SK-N-SH (cell line): ENCODE measurements around the gene ETFA. TPM values are rescaled to one million over a fixed set of nuclear protein-coding genes. Genes with fewer than 3 reads are reported as not detected.

Experiments
- CTCF ChIA-PET: fragments of 300-600, 350-600 bp; formaldehyde crosslinking; extraction: SDS; loops from one replicate; lab custom pipeline; 2021; lab: Yijun Ruan, JAX
- POLR2A ChIA-PET: fragments of 350-600 bp; sonication (Branson Sonifier 250); formaldehyde crosslinking; extraction: SDS; loops from one replicate; lab custom pipeline; 2020; ENCODE audit warnings: antibody characterized with exemption, inconsistent platforms; lab: Yijun Ruan, JAX
- DNase-seq: peaks from one replicate; pipeline ENCODE4 v3.0.0; 2012
- H2AFZ ChIP-seq: fragments of 200-600 bp; sonication (generic); 2 replicates; pipeline ENCODE4 v1.8.1; 2016; ENCODE audit warnings: antibody characterized with exemption, mild to moderate bottlenecking, low read depth
- H3F3A ChIP-seq: fragments of 200-600 bp; sonication (generic); replicated peaks from 2 replicates; pipeline ENCODE3; 2016; ENCODE audit warnings: antibody characterized with exemption, mild to moderate bottlenecking; ENCODE audit not compliant: insufficient read depth
- H3K27ac ChIP-seq, 2 experiments: fragments of 200-500 bp in 1 of 2; fragments of 200-600 bp in 1 of 2; sonication (Bioruptor generic) in 1 of 2; sonication (generic), shearing (Covaris generic) in 1 of 2; 2 replicates each; pipeline versions ENCODE4 v1.5.1 to v1.6.1; 2014 to 2016; ENCODE audit warnings: low read depth in 2 of 2, inconsistent platforms in 1 of 2, low read length in 1 of 2, mild to moderate bottlenecking in 1 of 2, mixed read lengths in 1 of 2
- H3K27me3 ChIP-seq: fragments of 200-600 bp; sonication (generic), shearing (Covaris generic); 2 replicates; pipeline ENCODE4 v1.6.1; 2016; ENCODE audit warnings: mixed run types; ENCODE audit not compliant: insufficient read depth
- H3K36me3 ChIP-seq, 2 experiments: fragments of 200-500 bp in 1 of 2; fragments of 200-600 bp in 1 of 2; sonication (Bioruptor generic) in 1 of 2; sonication (generic) in 1 of 2; replicated peaks in 1 of 2; 2 replicates each; pipeline versions ENCODE3 to v1.5.1; 2014 to 2016; ENCODE audit warnings: low read length in 1 of 2, mild to moderate bottlenecking in 1 of 2; ENCODE audit not compliant: insufficient read depth in 2 of 2, control insufficient read depth in 1 of 2
- H3K4me1 ChIP-seq, 2 experiments: fragments of 200-500 bp in 1 of 2; fragments of 200-600 bp in 1 of 2; sonication (Bioruptor generic) in 1 of 2; sonication (generic), shearing (Covaris generic) in 1 of 2; 2 replicates each; pipeline versions ENCODE4 v1.5.1 to v1.6.1; 2014 to 2016; ENCODE audit warnings: low read depth in 1 of 2, low read length in 1 of 2, mixed run types in 1 of 2; ENCODE audit not compliant: insufficient read depth in 2 of 2, control insufficient read depth in 1 of 2
- H3K4me2 ChIP-seq: fragments of 200-600 bp; sonication (generic), shearing (Covaris generic); 2 replicates; pipeline ENCODE4 v1.6.1; 2017; ENCODE audit warnings: mixed run types
- H3K4me3 ChIP-seq, 2 experiments: fragments of 200-500 bp in 1 of 2; fragments of 200-600 bp in 1 of 2; sonication (Bioruptor generic) in 1 of 2; sonication (generic), shearing (Covaris generic) in 1 of 2; 2 replicates each; pipeline versions ENCODE4 v1.5.1 to v1.8.1; 2014 to 2016; ENCODE audit warnings: low read depth in 2 of 2, inconsistent platforms in 1 of 2, low read length in 1 of 2, mild to moderate bottlenecking in 1 of 2, mixed read lengths in 1 of 2, moderate library complexity in 1 of 2
- H3K79me2 ChIP-seq: fragments of 200-600 bp; sonication (generic); 2 replicates; pipeline ENCODE4 v1.8.1; 2017; ENCODE audit warnings: mild to moderate bottlenecking; ENCODE audit not compliant: insufficient read depth
- H3K9ac ChIP-seq: fragments of 200-600 bp; sonication (generic); 2 replicates; pipeline ENCODE4 v1.6.1; 2017; ENCODE audit warnings: mixed run types
- H3K9me2 ChIP-seq: fragments of 200-600 bp; sonication (generic); 2 replicates; pipeline ENCODE4 v1.6.1; 2017; ENCODE audit warnings: mixed run types
- H3K9me3 ChIP-seq: fragments of 200-600 bp; sonication (generic); 2 replicates; pipeline ENCODE4 v1.6.1; 2017; ENCODE audit warnings: mixed run types, mild to moderate bottlenecking, moderate library complexity
- H4K20me1 ChIP-seq: fragments of 200-600 bp; sonication (generic); 2 replicates; pipeline ENCODE4 v1.6.1; 2017; ENCODE audit warnings: mild to moderate bottlenecking, mixed run types; ENCODE audit not compliant: insufficient read depth
- POLR2AphosphoS5 ChIP-seq: IDR thresholded peaks from 2 replicates; pipeline ENCODE4 v1.6.1; 2012; ENCODE audit warnings: low read depth, low read length
- REST ChIP-seq: IDR thresholded peaks from 2 replicates; pipeline ENCODE4 v1.6.1; 2012; ENCODE audit warnings: mild to moderate bottlenecking, low read depth, low read length, moderate library complexity
- RFX5 ChIP-seq: IDR thresholded peaks from 2 replicates; pipeline ENCODE4 v1.6.1; 2012; ENCODE audit warnings: mild to moderate bottlenecking, improper control_type of control experiment, low read length
- RXRA ChIP-seq: IDR thresholded peaks from 2 replicates; pipeline ENCODE4 v1.4.0; 2012; ENCODE audit warnings: low read depth, mild to moderate bottlenecking, borderline replicate concordance
- YY1 ChIP-seq: IDR thresholded peaks from 2 replicates; pipeline ENCODE4 v1.4.0; 2012; ENCODE audit warnings: low read depth, mild to moderate bottlenecking
- WGBS: methylation state at CpG from one replicate; pipeline ENCODE4 v1.1.6; 2017; ENCODE audit warnings: low lambda C conversion rate; 5-methylcytosine and 5-hydroxymethylcytosine counted together
- polyA plus RNA-seq, 3 experiments: library from polyadenylated mRNA; depleted of rRNA; stranded (reverse); fragments of >200 nt; gene quantifications; 2 replicates each; pipeline ENCODE4 v1.2.3, GENCODE V29; 2012

The ETFA gene
- polyA plus RNA-seq, 1 of the 3 experiments (the other 2 are of a cell fraction) = 122 TPM

DNA sequence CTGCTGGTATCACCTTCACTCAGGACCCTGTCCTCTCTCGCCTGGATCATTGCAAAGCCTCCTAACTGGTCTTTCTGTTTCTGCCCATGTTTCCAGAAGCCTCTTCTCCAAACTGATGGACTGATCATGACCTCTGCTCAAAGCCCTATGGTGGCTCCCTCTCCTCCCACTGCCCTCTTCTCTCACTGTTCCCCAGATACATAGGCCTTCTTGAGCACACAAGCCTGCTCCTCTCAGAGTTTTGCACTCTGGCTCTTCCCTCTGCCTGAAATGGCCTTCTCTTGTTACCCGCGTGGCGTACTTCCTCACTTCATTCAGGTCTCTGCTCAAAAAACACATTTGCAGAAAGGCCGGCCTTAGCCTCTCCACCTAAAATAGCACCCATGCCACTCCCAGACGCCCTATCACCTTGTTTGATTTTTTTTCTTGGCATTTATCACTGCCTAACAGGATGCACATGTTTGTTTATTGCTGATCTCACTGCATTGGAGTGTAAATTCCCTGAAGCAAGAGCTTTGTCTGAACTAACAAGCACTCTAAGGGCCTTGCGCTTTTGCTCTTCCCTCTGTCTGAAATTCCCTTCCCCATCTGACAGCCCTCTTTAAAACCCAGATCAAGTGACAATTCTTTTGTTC, 1.4 kb upstream of the ETFA start:
- no peak overlapping the region for H2AFZ ChIP-seq
- no peaks in the 10 kb centered on the region for H3K36me3 ChIP-seq
- H3K9me3 ChIP-seq = no peaks in the 10 kb centered on the region
- H3K27me3 ChIP-seq = no peaks in the 10 kb centered on the region
- POLR2A ChIA-PET = interaction anchor here (1.5 kb wide), 1 partner anchor 23 kb away, joined by 5 read pairs; no protein-coding TSS in a partner anchor
- peaks cover 6% of the 10 kb centered on the region for H3F3A ChIP-seq
- peaks cover 14% of the 10 kb centered on the region; the same call in 1 of the 2 replicates for H4K20me1 ChIP-seq
- DNase-seq = no peak
- 75% methylated on average over 7 of the region's 7 CpGs for WGBS
- H3K4me2 ChIP-seq = no peak overlapping the region
- H3K9me2 ChIP-seq = no peaks in the 10 kb centered on the region
- TF ChIP-seq RXRA = no peak
- peaks cover 35% of the 10 kb centered on the region for H3K79me2 ChIP-seq
- no peak overlapping the region for H3K4me3 ChIP-seq
- CTCF ChIA-PET = interaction anchor here (0.8 to 1.4 kb wide), 3 partner anchors 17 to 89 kb away, joined by 3 to 4 read pairs (median 4); no protein-coding TSS in a partner anchor
- H3K4me1 ChIP-seq = peaks cover 0 to 13% of the 10 kb centered on the region in 2 experiments; a peak in 2 of 4 replicates
- no peak overlapping the region for H3K9ac ChIP-seq
- H3K27ac ChIP-seq = no peak overlapping the region

GRCh38 chr15:76310475-76311099, 682 bp downstream of the ETFA start:
- Histone ChIP-seq H3K36me3 (no peaks in the 10 kb centered on the region), H3K79me2 (peaks cover 56% of the 10 kb centered on the region), H3K4me1 (peaks cover 0 to 13% of the 10 kb centered on the region in 2 experiments; a peak in 2 of 4 replicates), H3K9me2 (no peaks in the 10 kb centered on the region), H4K20me1 (peaks cover 24% of the 10 kb centered on the region), H3F3A (peaks cover 6% of the 10 kb centered on the region), H2AFZ (peak overlapping the region; percentile 99; the same call in 1 of the 2 replicates), H3K4me3 (peak overlapping the region; percentile 81 to 91), H3K9ac (peak overlapping the region; percentile 87), H3K4me2 (peak overlapping the region; percentile 88), H3K27me3 (no peaks in the 10 kb centered on the region), H3K27ac (peak overlapping the region; percentile 80 to 87), H3K9me3 (no peaks in the 10 kb centered on the region)
- CTCF ChIA-PET = no interaction called here
- 1% methylated on average over 16 of the region's 16 CpGs for WGBS
- POLR2A ChIA-PET = interaction anchor here (1.2 to 1.7 kb wide), 2 partner anchors 24 to 25 kb away, joined by 4 to 12 read pairs; partner anchors contain the start of gene ISL2
- no peak for DNase-seq
- TF ChIP-seq RFX5 (no peak), YY1 (no peak), POLR2AphosphoS5 (no peak), REST (no peak)
